K562 (cell line): Measurements from ENCODE around the gene TMEM181. TPM values are rescaled to one million over a fixed set of nuclear protein-coding genes. Genes with fewer than 3 reads are reported as not detected.

Experiments used
- ELF1 ChIP-seq: fragments of 200-800 bp; sonication (Bioruptor generic); IDR thresholded peaks from 2 replicates; pipeline ENCODE4 v1.6.1; 2016; ENCODE audit warnings: missing genetic modification characterization, missing compliant biosample characterization
- FOXA1 ChIP-seq: fragments of 450-650 bp; IDR thresholded peaks from 2 replicates; pipeline ENCODE4 v1.6.1; 2016; ENCODE audit warnings: mild to moderate bottlenecking, borderline replicate concordance
- GABPA ChIP-seq: fragments of 200-800 bp; sonication (Bioruptor generic); conservative IDR thresholded peaks from 2 replicates; pipeline ENCODE4 v1.6.1; 2016; ENCODE audit warnings: low read depth, missing genetic modification characterization, missing compliant biosample characterization
- HDGF ChIP-seq: fragments of 450-650 bp; IDR thresholded peaks from 2 replicates; pipeline ENCODE4 v1.6.1; 2016
- IRF2 ChIP-seq: sonication (generic); formaldehyde crosslinking; IDR thresholded peaks from 2 replicates; pipeline ENCODE4 v1.8.1; 2022; ENCODE audit warnings: mild to moderate bottlenecking, missing genetic modification reagents
- PML ChIP-seq: IDR thresholded peaks from 2 replicates; pipeline ENCODE4 v1.6.1; 2012; ENCODE audit warnings: low read length, inconsistent platforms
- PRMT5 ChIP-seq: sonication (generic); formaldehyde crosslinking; IDR thresholded peaks from 2 replicates; pipeline ENCODE4 v1.5.0; 2020; ENCODE audit warnings: missing genetic modification reagents
- RBM39 ChIP-seq: fragments of 200-400 bp; formaldehyde crosslinking; optimal IDR thresholded peaks from 2 replicates; pipeline ENCODE3; 2018; ENCODE audit warnings: low read depth, low read length
- REST ChIP-seq, 2 experiments: fragments of 450-650 bp; formaldehyde crosslinking in 1 of 2; IDR thresholded peaks; 2 replicates each; pipeline versions ENCODE4 v1.4.0 to v1.6.1; 2014 to 2020; ENCODE audit warnings: mild to moderate bottlenecking in 2 of 2, borderline replicate concordance in 1 of 2, low read depth in 1 of 2
- RNF219 ChIP-seq: fragments of 250-450 bp; sonication (Bioruptor Pico); IDR thresholded peaks from 2 replicates; pipeline ENCODE4 v1.5.0; 2022; ENCODE audit warnings: mild to moderate bottlenecking
- STAT5B ChIP-seq: fragments of 250-450 bp; sonication (Bioruptor Pico); IDR thresholded peaks from 2 replicates; pipeline ENCODE4 v1.8.0; 2021; ENCODE audit warnings: mild to moderate bottlenecking, inconsistent platforms
- TCF15 ChIP-seq: fragments of 250-450 bp; sonication (Bioruptor Pico); IDR thresholded peaks from 2 replicates; pipeline ENCODE4 v1.8.0; 2022; ENCODE audit warnings: moderate library complexity, mild to moderate bottlenecking, inconsistent platforms
- ZKSCAN1 ChIP-seq: fragments of 150-350 bp; IDR thresholded peaks from 2 replicates; pipeline ENCODE4 v1.6.1; 2016; ENCODE audit warnings: low read depth, low read length
- polyA plus RNA-seq, 8 experiments: library from polyadenylated mRNA; depleted of rRNA in 4 of 8; stranded (reverse) in 5 of 8; unstranded in 3 of 8; fragments of >200 nt; fragmentation: Nextera tagmentation in 2 of 8; fragmentation: Illumina TruSeq in 1 of 8; extraction: Ambion mirVana in 2 of 8; extraction: Trizol in 1 of 8; gene quantifications; 2 replicates each; pipeline versions ENCODE4 v1.2.1 to v1.2.3, GENCODE V29; 2011 to 2014; ENCODE audit warnings: inconsistent platforms in 1 of 8, missing spikeins in 1 of 8
- total RNA-seq, 7 experiments: library from RNA; depleted of rRNA in 6 of 7; stranded (reverse); fragments of >200 nt in 6 of 7; fragmentation: Illumina TruSeq in 2 of 7; extraction: Trizol in 2 of 7; gene quantifications; 2 replicates each; pipeline versions ENCODE4 v1.2.1 to v1.2.3, GENCODE V29; 2011 to 2021; ENCODE audit warnings: low replicate concordance in 1 of 7
- TF ChIP-seq, protein P1 (sequence below): fragments of 150-350 bp; conservative IDR thresholded peaks from 2 replicates; pipeline ENCODE4 v1.6.1; 2014; ENCODE audit warnings: low read length

Gene TMEM181
- total and polyA plus RNA-seq, 9 of the 15 experiments (the other 6 are each of a cell fraction or from before 2014, with no cell fraction given): 5.6 to 27.2 (median 19.9) TPM

DNA sequence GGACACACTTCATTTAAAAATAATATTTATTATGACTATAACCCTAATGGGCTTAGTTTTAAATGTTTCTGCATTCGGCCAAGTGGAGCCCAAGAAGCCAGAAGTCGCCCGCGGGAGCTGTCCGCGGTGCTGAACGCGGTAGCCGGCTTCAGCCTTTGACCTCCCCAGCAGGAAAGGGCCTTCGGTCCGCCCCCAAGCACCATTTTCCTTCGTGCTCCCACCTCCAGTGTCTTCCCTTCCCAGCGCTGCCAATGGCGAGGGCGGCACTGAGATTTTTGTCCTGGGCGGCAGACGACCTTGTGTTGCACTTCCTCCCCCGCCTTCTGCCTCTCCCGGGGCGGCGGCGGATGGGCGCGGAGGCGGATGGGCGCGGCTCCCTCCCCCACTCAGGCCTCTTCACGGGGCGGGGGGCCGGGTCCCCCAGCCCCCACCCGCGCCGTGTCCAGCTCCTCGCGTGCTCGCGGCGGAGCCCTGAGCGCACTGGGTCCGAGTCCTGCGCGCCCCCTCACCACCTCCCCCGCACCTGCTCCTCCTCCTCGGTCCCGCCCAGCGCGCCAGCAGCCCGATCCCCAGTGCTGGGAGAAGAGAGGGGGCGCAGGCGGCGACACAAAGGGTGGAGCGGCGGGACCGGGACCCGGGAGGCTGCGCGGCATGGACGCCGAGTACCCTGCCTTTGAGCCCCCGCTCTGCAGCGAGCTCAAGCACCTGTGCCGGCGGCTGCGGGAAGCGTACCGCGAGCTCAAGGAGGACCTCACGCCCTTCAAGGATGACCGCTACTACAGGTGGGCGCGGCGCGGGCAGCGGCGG is 23.6 kb upstream of the TMEM181 start (continued):
- TF ChIP-seq, protein P1, sequence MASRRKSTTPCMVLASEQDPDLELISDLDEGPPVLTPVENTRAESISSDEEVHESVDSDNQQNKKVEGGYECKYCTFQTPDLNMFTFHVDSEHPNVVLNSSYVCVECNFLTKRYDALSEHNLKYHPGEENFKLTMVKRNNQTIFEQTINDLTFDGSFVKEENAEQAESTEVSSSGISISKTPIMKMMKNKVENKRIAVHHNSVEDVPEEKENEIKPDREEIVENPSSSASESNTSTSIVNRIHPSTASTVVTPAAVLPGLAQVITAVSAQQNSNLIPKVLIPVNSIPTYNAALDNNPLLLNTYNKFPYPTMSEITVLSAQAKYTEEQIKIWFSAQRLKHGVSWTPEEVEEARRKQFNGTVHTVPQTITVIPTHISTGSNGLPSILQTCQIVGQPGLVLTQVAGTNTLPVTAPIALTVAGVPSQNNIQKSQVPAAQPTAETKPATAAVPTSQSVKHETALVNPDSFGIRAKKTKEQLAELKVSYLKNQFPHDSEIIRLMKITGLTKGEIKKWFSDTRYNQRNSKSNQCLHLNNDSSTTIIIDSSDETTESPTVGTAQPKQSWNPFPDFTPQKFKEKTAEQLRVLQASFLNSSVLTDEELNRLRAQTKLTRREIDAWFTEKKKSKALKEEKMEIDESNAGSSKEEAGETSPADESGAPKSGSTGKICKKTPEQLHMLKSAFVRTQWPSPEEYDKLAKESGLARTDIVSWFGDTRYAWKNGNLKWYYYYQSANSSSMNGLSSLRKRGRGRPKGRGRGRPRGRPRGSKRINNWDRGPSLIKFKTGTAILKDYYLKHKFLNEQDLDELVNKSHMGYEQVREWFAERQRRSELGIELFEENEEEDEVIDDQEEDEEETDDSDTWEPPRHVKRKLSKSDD: no peak
- TF ChIP-seq FOXA1 (no peak), PML (0 out of 2 replicates have a peak, but pooled peaks have one; percentile 25), ELF1 (tag) (no peak), TCF15 (CRISPR knock-in tag) (no peak), ZKSCAN1 (peak; percentile 38; the same call in 1 of the 2 replicates), RBM39 (no peak), REST (IDR thresholded peaks at IDR 0.05; ENCODE audit: borderline replicate concordance) (peak; percentile 100), REST (CRISPR knock-in tag; IDR thresholded peaks at IDR 0.05; ENCODE audit: low read depth) (peak; percentile 99), IRF2 (no peak), PRMT5 (CRISPR knock-in tag) (peak; percentile 92), HDGF (no peak), STAT5B (no peak), GABPA (peak; percentile 49), RNF219 (no peak)
